HCT116 (cell line): ENCODE results near the gene LCMT2.

ENCODE experiments used
- ATF3 ChIP-seq: IDR thresholded peaks from 2 replicates; pipeline ENCODE4 v1.6.1; 2012
- CTCF ChIP-seq, 3 experiments: fragments of 200-600 bp in 1 of 3; sonication (generic) in 1 of 3; IDR thresholded peaks in 2 of 3; conservative IDR thresholded peaks in 1 of 3; 2 replicates each; pipeline ENCODE4 v1.5.1; 2012 to 2017; ENCODE audit warnings: low read depth in 2 of 3, low read length in 2 of 3, antibody characterized with exemption in 1 of 3, borderline replicate concordance in 1 of 3, control low read depth in 1 of 3, mild to moderate bottlenecking in 1 of 3, mixed read lengths in 1 of 3, mixed run types in 1 of 3, moderate library complexity in 1 of 3; ENCODE audit not compliant: insufficient read depth in 1 of 3
- EZH2 ChIP-seq: fragments of 200-600 bp; sonication (generic); IDR thresholded peaks from 2 replicates; pipeline ENCODE4 v1.6.1; 2017; ENCODE audit warnings: antibody characterized with exemption, mixed run types

- TF ChIP-seq ATF3 = no peak
- TF ChIP-seq EZH2 = no peak
- TF ChIP-seq CTCF (IDR thresholded peaks at IDR 0.05 in 2 of 3, conservative IDR thresholded peaks at IDR 0.05 in 1 of 3; ENCODE audit: borderline replicate concordance in 1 of 3, insufficient read depth in 1 of 3, low read depth in 2 of 3, low read length in 2 of 3) = no peak
These were observed 53.7 kb downstream of the LCMT2 start for GRCh38 chr15:43276563-43277200.
